Stimulated activated CD8-positive, alpha-beta memory T cell treated with anti-CD3 and anti-CD28 coated beads, Interleukin-4, amount 100 ng/mL, for 4 hours (primary cell): Measurements from ENCODE around the gene TEX13C.
"Not testable (repeated sequence)": the region's sequence is repeated elsewhere in the genome, so short reads cannot be mapped to it uniquely, and the experiment has no call there.

Experiments
- DNase-seq, 2 donors: peaks; one replicate each; pipeline ENCODE4 v3.0.0-alpha.2; 2020; ENCODE audit warnings: low read depth in 2 of 2, low spot score in 1 of 2

Gene TEX13C

DNA sequence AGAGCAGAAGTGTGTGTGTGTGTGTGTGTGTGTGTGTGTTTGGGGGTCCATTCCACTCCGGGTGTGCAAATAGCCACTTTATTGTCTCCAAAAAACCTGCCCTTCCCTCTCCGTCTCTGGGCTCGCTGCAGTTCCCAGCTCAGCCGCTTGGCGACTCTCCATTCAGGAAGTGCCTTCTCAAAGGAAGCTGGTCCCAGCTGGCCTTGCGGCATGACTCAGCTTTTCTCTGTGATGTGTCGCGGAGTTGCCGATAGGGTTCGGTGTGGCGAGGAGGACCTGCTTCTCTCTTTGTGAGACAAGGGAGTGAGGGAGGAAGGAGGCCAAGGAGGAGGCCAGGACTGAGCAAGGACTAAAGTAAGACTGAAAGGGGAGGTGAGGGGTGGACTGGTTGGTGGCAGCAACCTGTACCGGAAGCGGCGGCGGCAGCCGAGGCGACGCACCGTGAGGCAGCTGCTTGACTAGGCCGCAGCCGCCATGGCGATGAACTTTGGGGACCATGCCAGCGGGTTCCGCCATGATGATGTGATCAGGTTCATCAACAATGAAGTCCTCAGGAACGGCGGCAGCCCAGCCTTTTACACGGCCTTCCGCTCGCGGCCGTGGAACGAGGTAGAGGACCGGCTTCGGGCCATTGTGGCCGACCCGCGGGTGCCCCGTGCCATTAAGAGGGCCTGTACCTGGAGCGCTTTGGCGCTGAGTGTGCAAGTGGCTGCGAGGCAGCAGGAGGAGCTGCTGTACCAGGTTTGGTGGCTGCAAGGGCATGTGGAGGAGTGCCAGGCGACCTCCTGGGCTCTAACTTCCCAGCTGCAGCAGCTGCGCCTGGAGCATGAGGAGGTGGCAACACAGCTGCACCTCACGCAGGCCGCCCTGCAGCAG, at the start of gene TEX13C:
TSS of gene TEX13C (plus strand) at position 226 of the 876 bp plus-strand sequence. CDS start at position 475, 249 bp downstream.
- no peak for DNase-seq

DNA sequence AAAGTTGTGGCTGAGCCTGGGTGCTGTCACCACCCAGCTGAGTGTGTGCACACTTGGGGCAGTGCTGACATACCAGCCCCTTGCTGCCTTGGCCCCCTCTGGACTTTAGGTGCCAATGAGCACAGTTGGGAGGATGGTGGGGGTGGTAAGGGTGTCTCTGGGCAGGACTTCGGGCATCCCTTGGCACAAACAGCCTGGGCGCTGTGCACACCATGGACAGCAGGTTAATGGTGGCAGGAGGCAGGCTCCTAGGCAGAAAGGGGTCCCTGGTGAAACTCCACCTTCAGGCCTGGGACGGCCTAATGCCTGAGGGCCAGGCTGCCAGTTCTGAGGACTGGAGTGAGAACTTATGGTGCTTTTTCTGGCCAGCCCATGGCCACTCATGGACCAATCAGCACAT, 32.4 kb upstream of the TEX13C start:
- no peak for DNase-seq

DNA sequence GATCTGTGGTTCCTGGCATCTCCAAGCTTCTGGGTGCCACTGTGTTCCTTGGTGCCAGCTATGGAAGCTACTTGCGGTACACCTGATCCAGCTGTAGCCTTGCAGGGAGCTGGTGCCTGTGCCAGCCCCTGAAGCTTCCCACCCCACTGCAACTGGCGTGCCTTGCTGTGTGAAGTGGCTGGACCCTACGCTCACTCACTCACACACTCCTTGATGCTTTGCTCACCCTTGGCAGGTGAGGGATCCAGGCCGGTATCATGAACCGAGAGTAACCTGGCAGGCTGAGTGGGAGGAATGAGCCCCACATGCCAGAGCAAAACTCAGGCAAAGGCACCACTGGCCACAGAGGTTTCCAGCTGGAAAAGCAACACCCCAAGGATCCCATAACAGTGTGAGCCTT, 31.3 kb upstream of the TEX13C start:
- no peak for DNase-seq

DNA sequence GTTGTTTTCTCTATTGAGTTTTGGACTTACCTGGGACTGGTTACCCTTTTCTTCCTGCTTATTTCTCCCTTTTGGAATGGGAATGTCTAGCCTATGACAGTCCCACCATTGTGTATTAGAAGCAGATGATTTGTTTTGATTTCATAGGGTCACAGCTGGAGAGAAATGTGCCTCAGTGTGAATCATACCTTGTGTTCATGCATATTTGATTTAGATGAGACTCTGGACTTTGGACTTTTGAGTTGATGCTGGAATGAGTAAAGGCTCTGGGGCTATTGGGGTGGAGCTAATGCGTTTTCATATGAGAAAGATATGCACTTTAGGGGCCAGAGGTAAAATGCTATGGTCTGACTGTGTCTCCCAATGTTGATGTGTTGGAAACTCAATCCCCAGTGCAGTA, 30.5 kb upstream of the TEX13C start:
- DNase-seq = no peak

DNA sequence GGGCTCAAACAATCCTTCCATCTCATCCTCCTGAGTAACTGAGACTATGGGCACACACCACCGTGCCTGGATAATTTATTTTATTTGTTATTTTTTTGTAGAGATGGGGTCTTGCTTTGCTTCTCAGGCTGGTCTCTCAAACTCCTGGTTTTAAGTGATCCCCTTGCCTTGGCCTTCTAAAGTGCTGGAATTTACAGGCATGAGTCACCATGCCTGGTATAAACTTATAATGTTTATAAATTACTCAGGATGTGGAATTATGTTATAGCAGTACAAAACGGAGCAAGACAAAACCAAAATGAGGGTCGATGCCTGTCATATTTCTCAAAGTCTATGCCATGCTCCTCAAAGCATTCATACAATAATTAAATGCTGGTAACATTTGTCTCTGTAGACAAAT, 29.8 kb upstream of the TEX13C start:
- DNase-seq = no peak

DNA sequence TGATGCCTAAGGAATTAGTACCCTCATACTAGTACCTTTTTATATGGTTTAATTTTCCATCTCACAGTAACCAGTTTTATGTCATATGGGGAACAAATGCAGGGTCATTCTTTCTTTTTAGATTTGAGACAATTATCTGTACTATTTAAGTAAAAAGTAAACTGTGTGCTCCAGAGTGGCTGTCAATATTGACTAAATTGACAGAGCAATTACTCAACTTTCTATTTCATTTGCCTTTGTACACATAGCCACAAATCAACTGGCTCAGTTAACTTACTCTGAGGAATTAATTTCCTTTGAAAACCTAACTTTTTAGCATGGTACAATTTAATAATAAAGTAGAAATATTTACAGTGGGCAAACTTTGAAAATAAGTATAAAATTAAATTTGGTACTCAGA, 28.5 kb upstream of the TEX13C start:
- DNase-seq = no peak

DNA sequence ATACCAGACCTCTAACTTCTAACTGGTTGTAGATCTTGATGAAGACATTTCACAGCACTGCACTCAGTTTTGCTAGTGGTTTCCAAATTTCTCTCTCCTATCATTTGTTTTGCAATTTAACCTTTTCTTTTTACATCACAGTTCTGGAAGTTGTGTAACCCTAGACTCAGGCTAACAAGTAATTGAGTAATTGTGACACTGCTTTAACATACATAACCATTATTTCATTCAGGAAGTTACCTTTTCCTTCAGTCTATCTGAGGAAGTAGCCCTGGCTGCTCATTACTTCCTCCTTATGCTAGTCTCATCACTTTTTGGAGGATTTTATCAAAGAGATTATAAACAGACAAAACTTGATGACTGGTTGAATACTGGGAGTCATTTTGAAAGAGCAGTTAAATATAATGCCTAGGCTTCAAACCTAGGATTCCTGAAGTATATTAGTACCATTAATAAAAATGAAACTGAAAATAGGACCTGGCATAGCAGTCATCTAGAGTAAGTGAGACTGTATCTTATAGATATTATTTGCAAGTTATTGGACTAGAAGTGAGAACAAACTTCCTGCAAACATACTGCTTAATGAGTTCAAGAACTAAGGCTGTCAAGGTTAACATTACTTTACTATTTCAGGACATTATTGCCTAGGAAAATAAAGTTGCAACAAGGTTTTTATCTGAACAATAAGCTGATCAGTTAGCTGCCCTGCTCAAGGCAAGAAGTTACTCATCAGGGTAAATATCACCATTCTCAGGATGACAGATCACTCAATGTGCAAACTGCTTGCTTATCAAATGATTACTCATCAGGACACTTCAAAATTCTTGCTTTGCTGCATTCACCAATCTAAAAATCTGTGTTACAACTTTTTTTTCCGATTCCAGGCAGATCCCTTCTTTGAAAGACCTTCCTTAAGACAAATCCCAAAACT, 25.6 kb upstream of the TEX13C start:
- no peak for DNase-seq

DNA sequence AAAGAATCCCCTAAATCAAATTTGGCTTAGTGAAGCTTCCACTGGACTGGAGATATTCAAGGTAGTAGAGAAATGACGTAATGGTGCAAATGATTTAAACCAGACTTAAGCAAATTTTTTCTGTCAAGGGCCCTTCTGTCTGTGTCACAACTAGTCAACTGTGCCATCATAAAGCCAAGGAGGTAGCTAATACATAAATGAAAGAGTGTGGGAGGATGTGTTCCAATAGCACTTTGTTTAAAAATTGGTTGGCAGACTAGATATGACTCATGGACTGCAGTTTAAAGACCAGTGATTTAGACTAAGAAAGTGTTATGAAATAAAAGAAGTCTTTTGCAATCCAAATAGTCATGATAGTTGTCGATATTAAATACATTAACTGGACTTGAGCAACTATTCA, 24.3 kb upstream of the TEX13C start:
- DNase-seq = no peak

DNA sequence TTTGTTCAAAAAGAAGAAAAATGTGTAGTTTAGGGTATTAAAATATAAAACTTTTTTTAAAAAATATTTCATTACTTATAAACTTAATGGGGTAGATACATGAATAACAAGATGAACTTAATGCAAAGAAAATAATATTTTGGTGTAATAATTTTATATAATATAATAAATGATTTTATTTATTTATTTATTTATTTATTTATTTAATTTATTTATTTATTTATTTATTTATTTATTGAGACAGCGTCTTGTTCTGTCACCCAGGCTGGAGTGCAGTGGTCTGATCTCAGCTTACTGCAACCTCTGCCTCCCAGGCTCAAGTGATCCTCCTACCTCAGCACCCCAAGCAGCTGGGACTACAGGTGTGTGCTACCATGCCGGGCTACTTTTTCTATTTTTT, 20.8 kb upstream of the TEX13C start:
- DNase-seq = no peak

DNA sequence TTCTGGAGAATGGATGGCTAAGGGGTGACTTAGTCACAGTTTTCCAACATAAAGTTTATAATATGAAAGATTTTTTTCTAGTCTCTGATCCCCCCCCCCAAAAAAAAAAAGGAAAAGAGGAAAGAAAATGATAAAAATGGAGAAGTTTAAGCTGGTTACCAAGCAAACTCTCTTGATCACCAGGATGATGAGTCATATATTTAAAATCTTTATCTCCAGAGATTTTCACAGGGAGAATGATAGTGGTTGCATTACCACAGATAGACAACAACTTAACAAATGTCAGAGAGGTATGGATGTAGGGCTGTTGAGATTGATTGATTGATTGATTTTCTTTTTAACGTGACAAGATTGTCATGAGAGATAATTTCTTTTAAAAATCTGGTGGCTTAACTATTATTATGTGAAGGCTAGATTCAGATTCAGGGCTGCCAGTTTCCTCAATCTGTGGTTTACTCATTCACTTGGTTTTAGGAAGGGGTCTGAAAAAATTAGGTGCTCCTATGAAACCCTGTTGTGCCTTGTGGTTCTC, 13.3 kb upstream of the TEX13C start:
- DNase-seq = no peak

DNA sequence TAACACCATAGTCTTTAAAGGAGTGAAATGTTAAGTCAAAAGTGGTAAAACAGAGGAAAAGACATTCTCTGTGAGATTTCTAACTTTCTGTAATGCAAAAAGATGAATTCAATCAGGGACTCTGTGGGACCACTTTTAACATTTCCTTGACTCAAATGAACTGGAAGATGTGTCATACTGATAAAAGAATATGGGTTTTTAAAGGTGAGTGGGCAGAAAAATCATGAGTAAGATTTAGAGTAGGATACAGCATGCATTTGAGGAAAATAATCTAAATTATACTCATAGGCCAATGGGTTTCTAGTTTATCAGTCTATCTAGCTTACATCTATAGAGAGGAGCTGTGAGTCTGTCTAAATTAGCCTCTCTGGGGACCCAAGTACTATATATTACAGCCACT, 11.0 kb upstream of the TEX13C start:
- DNase-seq = no peak

DNA sequence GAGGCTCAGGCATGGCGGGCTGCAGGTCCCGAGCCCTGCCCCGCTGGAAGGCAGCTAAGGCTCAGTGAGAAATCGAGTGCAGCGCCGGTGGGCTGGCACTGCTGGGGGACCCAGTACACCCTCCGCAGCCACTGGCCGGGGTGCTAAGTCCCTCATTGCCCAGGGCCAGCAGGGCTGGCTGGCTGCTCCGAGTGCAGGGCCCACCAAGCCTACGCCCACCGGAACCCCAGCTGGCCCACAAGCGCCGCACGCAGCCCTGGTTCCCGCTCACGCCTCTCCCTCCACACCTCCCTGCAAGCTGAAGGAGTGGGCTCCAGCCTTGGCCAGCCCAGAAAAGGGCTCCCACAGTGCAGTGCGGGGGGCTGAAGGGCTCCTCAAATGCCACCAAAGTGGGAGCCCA, 505 bp upstream of the TEX13C start:
- not testable (repeated sequence) for DNase-seq

DNA sequence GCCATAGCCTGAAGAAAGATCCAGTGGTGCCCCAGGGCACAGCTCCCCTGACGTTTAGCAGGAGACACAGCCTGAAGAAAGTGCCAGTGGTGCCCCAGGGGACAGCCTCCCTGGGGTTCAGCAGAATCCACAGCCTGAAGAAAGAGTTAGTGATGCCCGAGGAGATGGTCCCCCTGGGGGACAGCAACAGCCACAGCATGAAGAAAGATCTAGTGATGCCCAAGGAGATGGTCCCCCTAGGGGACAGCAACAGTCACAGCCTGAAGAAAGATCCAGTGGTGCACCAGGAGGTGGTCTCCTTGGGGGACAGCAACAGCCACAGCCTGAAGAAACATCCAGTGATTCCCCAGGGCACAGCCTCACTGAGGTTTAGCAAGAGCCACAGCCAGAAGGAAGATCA, 2.8 kb downstream of the TEX13C start:
- DNase-seq = no peak

DNA sequence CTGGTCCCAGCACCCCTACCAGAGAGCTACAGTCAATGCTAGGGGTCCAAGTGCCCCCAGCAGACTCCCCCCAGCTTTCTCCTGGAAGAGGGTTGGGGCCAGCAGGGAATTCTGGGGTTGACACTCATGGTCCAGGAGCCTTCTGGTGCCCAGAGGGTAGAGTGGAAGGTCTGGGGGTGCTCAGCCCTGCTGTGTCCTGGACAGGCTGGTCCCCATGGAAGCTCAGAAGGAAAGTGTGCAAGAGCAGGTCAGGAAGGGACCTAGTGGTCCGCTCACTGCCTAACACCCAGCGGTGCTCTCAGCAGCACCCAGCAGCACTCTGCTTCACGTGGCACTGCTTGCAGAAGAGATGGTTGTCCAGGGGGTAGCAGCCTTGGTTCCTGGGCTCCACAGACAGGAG, 6.9 kb downstream of the TEX13C start:
- no peak for DNase-seq

DNA sequence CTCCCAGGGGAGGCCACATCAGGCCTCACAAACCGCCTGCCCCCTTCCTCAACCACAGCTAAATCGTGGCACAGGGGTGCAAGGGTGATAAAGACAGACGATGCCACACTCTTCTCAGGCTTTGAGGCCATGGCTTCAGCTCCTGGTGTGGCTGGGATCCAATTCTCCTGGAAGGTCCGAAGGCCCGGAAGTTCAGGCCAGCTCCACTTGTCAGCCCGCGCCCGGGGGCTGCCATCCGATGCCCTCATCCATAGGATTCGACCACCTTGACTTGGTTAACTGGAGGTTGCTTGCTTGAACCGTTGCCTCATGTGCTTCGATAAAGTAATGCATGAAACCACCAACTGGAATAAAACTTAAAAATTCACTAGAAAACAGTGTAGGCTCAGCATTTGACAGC, 8.2 kb downstream of the TEX13C start:
- no peak for DNase-seq

DNA sequence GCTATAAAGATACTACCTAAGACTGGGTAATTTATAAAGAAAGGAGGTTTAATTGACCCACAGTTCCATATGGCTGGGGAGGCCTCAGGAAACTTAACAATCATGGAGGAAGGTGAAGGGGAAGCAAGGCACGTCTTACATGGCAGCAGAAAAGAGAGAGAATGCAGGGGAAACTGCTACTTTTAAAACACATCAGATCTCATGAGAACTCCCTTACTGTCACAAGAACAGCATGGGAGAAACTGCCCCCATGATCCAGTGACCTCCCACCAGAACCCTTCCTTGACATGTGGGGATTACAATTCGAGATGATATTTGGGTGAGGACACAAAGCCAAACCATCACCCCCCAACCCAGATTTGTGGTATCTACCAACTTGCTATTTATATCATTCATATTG, 13.9 kb downstream of the TEX13C start:
- no peak for DNase-seq

DNA sequence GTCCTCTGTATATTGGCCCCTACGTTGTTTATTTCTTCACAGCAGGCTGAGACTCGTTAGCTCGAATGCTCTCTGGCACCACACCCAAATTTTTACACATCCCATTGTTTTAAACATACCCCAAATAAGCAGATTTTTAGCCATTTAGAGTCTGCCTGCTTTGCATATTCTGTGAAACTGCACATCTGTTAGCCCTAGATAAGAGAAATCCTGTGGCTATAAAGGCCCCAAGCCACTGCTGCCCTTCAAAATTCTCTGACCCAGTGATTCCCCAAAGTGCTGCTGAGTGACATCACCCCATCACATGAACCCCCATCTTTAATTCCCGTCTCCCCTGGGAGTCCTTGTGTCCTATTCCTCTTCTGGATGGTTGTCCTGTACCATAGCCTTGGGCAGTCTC, 20.8 kb downstream of the TEX13C start:
- DNase-seq = no peak

DNA sequence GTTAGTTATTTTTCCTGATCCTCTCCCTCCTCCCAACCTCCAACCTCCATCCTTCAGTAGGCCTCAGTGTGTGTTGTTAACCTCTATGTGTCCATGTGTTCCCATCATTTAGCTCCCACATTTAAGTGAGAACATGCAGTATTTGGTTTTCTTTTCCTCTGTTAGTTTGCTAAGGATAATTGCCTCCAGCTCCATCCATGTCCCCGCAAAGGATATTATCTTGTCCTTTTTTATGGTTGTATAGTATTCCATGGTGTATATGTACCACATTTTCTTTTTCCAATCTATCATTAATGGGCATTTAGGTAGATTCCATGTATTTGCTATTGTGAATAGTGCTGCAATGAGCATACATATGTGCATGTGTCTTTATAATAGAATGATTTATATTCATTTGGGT, 54.5 kb downstream of the TEX13C start:
- no peak for DNase-seq
